ENCODE results near the gene SAP30L. TPM values are rescaled to one million over a fixed set of nuclear protein-coding genes. Genes with fewer than 3 reads are reported as not detected.

SAP30L gene
- total and polyA plus RNA-seq, 2 of the 13 experiments (the other 11 are each of a cell fraction or from before 2014, with no cell fraction given), result 27.9 to 37.2 TPM

DNA sequence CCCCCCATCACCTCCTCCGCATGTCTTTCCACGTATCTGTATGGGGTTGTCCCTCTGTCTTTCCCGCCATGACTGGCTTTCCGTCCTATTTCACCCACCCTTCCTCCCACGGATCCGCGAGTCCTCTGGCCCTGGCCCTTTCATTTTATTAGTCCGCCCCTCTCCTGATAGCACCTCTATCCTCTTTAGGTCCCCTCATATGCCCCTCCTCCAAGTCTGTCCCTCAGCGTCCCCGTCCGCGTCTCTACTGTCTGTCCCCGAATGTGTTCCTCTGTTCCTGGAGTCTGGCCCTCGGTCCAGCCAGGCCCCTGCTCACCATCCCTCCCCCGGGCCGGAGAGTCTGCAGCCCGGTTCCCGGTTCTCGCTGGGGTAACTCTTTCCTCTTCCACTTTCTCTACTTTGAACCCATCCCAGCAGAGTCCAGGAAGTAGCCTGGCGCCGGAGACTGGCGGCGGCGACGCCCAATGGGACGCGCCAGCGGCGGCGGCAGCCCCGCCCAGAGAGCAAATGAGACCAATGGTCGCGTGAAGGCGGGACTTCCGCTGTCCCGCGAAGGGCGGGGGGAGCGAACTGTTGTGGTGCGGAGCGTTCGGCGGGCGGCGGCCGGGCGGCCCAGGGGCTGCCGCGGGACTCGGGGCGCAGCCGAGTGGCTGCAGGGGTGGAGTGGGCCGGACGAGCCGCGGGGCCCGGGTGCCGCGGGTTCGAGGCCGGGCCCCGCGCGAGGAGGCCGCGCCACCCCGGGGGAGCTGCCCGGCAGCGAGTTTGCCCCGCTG, at the start of gene SAP30L (continued):
- TF ChIP-seq, protein P1, sequence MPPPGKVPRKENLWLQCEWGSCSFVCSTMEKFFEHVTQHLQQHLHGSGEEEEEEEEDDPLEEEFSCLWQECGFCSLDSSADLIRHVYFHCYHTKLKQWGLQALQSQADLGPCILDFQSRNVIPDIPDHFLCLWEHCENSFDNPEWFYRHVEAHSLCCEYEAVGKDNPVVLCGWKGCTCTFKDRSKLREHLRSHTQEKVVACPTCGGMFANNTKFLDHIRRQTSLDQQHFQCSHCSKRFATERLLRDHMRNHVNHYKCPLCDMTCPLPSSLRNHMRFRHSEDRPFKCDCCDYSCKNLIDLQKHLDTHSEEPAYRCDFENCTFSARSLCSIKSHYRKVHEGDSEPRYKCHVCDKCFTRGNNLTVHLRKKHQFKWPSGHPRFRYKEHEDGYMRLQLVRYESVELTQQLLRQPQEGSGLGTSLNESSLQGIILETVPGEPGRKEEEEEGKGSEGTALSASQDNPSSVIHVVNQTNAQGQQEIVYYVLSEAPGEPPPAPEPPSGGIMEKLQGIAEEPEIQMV (CRISPR knock-in tag; IDR thresholded peaks at IDR 0.05; ENCODE audit: low read depth), result no peak
- TF ChIP-seq ZNF720 (CRISPR knock-in tag; IDR thresholded peaks at IDR 0.05), result no peak
- TF ChIP-seq ZHX2 (IDR thresholded peaks at IDR 0.05; ENCODE audit: low read depth), result no peak
- no peak for TF ChIP-seq ZHX2 (CRISPR knock-in tag; IDR thresholded peaks at IDR 0.05; ENCODE audit: borderline replicate concordance)
- no peak for TF ChIP-seq CTCF (CRISPR knock-in tag; IDR thresholded peaks at IDR 0.05)
- TF ChIP-seq PRDM4 (CRISPR knock-in tag; IDR thresholded peaks at IDR 0.05; ENCODE audit: borderline replicate concordance), result no peak
- no peak for TF ChIP-seq ZNF672 (CRISPR knock-in tag; IDR thresholded peaks at IDR 0.05)
- TF ChIP-seq AKAP8 (CRISPR knock-in tag; IDR thresholded peaks at IDR 0.05), result no peak
- 0 out of 2 replicates have a peak, but pooled peaks have one; percentile 15 for TF ChIP-seq RXRB (CRISPR knock-in tag; IDR thresholded peaks at IDR 0.05; ENCODE audit: borderline replicate concordance)
- TF ChIP-seq ZBTB2 (CRISPR knock-in tag; IDR thresholded peaks at IDR 0.05; ENCODE audit: low read depth), result no peak
- no peak for TF ChIP-seq SIN3B (IDR thresholded peaks at IDR 0.05; ENCODE audit: low read length)
- no peak for TF ChIP-seq NBN (conservative IDR thresholded peaks at IDR 0.05)
- TF ChIP-seq CCAR2 (optimal IDR thresholded peaks at IDR 0.05; ENCODE audit: low read depth, low read length), result no peak
- TF ChIP-seq ZFP37 (CRISPR knock-in tag; IDR thresholded peaks at IDR 0.05; ENCODE audit: borderline replicate concordance), result no peak
- no peak for TF ChIP-seq ZNF256 (CRISPR knock-in tag; conservative IDR thresholded peaks at IDR 0.05)
- peak; percentile 37; the same call in 1 of the 2 replicates for TF ChIP-seq KDM2A (CRISPR knock-in tag; IDR thresholded peaks at IDR 0.05; ENCODE audit: borderline replicate concordance, low read depth)
